Measurements from ENCODE around the gene RABL6. TPM values are rescaled to one million over a fixed set of nuclear protein-coding genes. Genes with fewer than 3 reads are reported as not detected.

RABL6 gene
- total RNA-seq, 2 experiments from 2014 or later, result 113 to 133 TPM

GRCh38 chr9:136798708-136799078 is 9.1 kb upstream of the RABL6 start:
- H3K9me3 ChIP-seq (ENCODE audit: low read length), result no peaks in the 10 kb centered on the region
- H3K36me3 ChIP-seq (ENCODE audit: insufficient read depth, low read length), result no peaks in the 10 kb centered on the region
- TF ChIP-seq EZH2phosphoT487 (IDR thresholded peaks at IDR 0.05; ENCODE audit: borderline replicate concordance, low read depth, low read length) (no peak), CTCF (conservative IDR thresholded peaks at IDR 0.05; ENCODE audit: low read length) (no peak)
- no peak overlapping the region for H2AFZ ChIP-seq (ENCODE audit: low read length)
- H3K4me3 ChIP-seq (ENCODE audit: low read depth, low read length, poor library complexity, severe bottlenecking), result no peak overlapping the region
- H3K4me2 ChIP-seq (ENCODE audit: low read length), result no peak overlapping the region
- ChIA-PET CTCF (ENCODE audit: unreplicated experiment) (no interaction called here), POLR2A (no interaction called here)
- intact Hi-C loops (cut with micrococcal nuclease; ENCODE audit: unreplicated experiment), result no loop called here
- BruUV-seq (replicated peaks), result no TSS peak
- H3K79me2 ChIP-seq (ENCODE audit: insufficient read depth, low read depth, low read length), result no peaks in the 10 kb centered on the region
- no peaks in the 10 kb centered on the region for H4K20me1 ChIP-seq (ENCODE audit: insufficient read depth, low read length)
- no peak for DNase-seq (ENCODE audit: low spot score)
- H3K27ac ChIP-seq (ENCODE audit: low read depth, low read length, poor library complexity, severe bottlenecking), result no peak overlapping the region
- no peaks in the 10 kb centered on the region for H3K9me2 ChIP-seq (ENCODE audit: insufficient read depth, low read length)
- H3K4me1 ChIP-seq (ENCODE audit: insufficient read depth, low read length, poor library complexity, severe bottlenecking), result peaks cover 46% of the 10 kb centered on the region

- Histone ChIP-seq H3K4me3 (ENCODE audit: low read depth, low read length, poor library complexity, severe bottlenecking) (peak overlapping the region; percentile 62), H3K9me2 (ENCODE audit: insufficient read depth, low read length) (no peaks in the 10 kb centered on the region), H3K4me2 (ENCODE audit: low read length) (peak overlapping the region; percentile 72), H3K27ac (ENCODE audit: low read depth, low read length, poor library complexity, severe bottlenecking) (no peak overlapping the region), H3K4me1 (ENCODE audit: insufficient read depth, low read length, poor library complexity, severe bottlenecking) (peaks cover 46% of the 10 kb centered on the region), H3K9me3 (ENCODE audit: low read length) (no peaks in the 10 kb centered on the region), H3K79me2 (ENCODE audit: insufficient read depth, low read depth, low read length) (no peaks in the 10 kb centered on the region), H4K20me1 (ENCODE audit: insufficient read depth, low read length) (no peaks in the 10 kb centered on the region), H3K36me3 (ENCODE audit: insufficient read depth, low read length) (no peaks in the 10 kb centered on the region), H2AFZ (ENCODE audit: low read length) (no peak overlapping the region; the same call in 1 of the 2 replicates)
- BruUV-seq (replicated peaks), result no TSS peak
- no peak for DNase-seq (ENCODE audit: low spot score)
- TF ChIP-seq EZH2phosphoT487 (IDR thresholded peaks at IDR 0.05; ENCODE audit: borderline replicate concordance, low read depth, low read length) (no peak), CTCF (conservative IDR thresholded peaks at IDR 0.05; ENCODE audit: low read length) (no peak)
- ChIA-PET CTCF (ENCODE audit: unreplicated experiment) (no interaction called here), POLR2A (interaction anchor here (0.7 to 1.1 kb wide), 2 partner anchors 22 to 327 kb away, joined by 4 to 8 read pairs; no protein-coding TSS in a partner anchor)
- intact Hi-C loops (cut with micrococcal nuclease; ENCODE audit: unreplicated experiment), result no loop called here
Measured at GRCh38 chr9:136799079-136799853, 8.5 kb upstream of the RABL6 start.
